ENCODE data around the gene LENG8.

- TF ChIP-seq CTCF (IDR thresholded peaks at IDR 0.05) (no peak), EP300 (IDR thresholded peaks at IDR 0.05) (no peak), POLR2AphosphoS5 (IDR thresholded peaks at IDR 0.05) (no peak)
Observed at GRCh38 chr19:54420068-54420382, 29.0 kb upstream of the LENG8 start.

Measured in upper lobe of left lung (tissue), 4 donors.